ENCODE results near the gene ARHGAP15.

- TF ChIP-seq CTCF (IDR thresholded peaks at IDR 0.05; ENCODE audit: insufficient read depth, low read length, poor library complexity, severe bottlenecking) (no peak), EZH2phosphoT487 (conservative IDR thresholded peaks at IDR 0.05; ENCODE audit: low read length) (no peak)
Observed at GRCh38 chr2:143440411-143441012, 311.3 kb downstream of the ARHGAP15 start.

Data from SU-DHL-6 (cell line).